ENCODE results near the gene ZNF598.
A peak's percentile ranks its signal among the peaks of the same experiment; 100 is the strongest.
"Not testable (repeated sequence)": the region's sequence is repeated elsewhere in the genome, so short reads cannot be mapped to it uniquely, and the experiment has no call there.

ZNF598 gene

DNA sequence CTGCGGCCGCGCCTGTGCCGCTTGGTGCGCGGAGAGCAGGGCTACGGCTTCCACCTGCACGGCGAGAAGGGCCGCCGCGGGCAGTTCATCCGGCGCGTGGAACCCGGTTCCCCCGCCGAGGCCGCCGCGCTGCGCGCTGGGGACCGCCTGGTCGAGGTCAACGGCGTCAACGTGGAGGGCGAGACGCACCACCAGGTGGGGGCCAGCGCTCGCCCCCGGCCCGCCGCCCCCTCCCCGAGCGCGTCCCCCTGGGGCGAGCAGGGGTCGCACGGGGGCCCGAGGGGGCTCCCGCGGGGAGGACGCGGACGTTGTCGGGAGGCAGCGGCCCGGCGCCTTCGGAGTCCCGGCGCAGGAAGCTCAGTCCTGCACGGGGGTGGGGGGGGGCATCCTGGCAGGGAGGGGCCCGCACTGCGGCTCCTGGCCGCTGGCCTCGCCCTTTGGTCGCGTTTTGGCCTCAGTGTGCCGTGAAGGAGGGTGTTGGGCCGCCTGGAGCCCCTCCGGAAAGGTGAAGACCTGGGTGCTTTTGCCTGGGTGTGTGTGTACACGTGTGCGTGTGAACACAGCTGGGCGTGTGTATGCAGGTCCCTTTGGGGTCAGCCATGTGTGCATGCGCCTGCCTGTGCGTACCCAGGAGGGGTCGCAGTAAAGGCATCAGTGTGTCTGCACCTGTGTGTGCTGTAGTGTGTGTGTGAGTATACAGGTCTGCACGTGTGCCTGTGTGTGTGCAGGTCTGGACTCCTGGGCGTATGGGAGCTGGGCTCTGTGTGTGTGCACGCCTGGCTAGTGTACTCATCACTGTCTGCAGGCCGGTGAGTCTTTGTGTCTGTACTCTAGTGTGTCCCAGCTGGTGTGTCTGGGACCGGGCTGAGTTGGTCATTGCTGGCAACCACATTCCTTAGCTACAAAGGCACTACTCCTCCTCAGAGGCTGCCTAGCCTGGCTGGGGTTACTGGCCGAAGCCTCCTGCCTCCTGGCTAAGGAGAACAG is 17.7 kb upstream of the ZNF598 start:
- no peak for DNase-seq (ENCODE audit: low read depth)

DNA sequence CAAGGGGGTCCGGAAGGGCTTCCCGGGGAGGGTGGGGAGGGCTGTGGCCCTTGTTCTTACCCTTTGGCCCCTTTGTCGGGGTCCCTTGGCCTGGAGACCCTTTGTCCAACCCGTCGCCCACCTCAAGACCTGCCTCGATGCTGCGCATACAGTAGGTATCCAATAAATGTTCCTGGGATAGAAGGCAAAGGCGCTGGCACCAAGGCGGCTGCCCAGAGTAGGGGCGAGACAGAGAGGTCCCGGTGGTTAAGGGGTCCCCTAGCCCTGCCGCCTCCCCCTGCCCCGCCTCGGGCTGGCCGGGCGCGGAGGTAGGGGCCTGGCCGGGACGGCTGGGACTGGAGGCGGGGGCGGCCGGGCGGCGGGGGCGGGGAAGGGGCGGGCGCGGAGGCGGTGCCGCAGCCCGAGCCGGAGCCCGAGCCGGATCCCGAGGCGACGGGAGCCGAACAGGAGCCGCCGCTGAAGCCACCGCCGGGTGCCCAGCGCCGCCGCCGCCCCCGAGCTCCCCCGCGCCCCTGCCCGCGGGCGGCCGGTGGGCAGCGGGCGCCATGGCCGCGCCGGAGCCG is 16.9 kb upstream of the ZNF598 start, which contains the start of gene NHERF2:
TSS of gene NHERF2 (plus strand) at position 442 of the 563 bp plus-strand sequence. CDS start at position 546, 104 bp downstream.
- no peak for DNase-seq (ENCODE audit: low read depth)

DNA sequence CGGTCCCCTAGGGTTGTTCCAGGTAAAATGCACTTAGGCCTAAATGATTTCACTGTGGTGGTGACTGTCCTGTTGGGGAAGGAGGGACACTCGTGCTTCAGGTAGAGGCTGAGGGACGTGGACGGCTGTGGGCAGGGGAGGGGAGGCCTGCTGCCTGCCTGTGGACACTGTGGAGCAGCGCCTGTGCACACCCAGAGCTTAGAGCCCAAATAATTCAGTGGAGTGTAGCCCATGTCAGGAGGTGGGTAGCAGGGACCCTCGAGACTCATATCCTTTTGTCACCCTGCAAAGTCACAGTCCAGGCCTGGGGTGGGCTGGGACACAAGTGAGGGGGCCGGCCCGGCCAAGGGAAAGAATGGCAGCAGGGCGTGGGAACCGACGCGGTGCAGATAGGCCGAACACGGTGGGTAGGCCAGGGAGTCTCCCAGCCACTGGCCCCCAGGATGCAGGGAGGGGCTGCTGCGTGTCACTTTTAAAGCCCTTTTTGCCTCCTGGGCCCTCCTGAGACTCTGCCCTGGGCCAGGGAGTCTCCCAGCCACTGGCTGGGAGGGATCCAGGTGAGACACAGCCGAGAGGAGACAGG is 16.3 kb upstream of the ZNF598 start:
- no peak for DNase-seq (ENCODE audit: low read depth)

DNA sequence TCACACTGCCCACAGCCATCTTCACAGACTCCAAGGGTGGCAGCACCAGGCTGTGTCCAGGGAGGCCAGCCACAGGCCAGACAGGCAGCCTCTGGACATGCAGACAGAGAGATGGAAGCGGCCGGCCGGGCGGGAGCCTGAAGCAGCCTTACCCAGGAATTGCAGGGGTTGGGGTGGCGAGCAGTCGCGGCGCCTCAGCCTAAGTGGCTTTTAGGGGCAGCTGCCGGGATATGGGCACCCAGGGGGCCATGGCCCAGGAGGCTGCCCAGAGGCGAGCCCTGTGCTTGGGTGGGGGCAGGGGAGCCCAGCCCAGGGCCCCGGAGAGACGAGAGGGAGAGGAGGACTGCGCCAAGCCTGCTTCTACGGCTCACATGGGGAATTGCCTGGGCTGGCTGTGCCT is 15.6 kb upstream of the ZNF598 start:
- DNase-seq (ENCODE audit: low read depth), result no peak

DNA sequence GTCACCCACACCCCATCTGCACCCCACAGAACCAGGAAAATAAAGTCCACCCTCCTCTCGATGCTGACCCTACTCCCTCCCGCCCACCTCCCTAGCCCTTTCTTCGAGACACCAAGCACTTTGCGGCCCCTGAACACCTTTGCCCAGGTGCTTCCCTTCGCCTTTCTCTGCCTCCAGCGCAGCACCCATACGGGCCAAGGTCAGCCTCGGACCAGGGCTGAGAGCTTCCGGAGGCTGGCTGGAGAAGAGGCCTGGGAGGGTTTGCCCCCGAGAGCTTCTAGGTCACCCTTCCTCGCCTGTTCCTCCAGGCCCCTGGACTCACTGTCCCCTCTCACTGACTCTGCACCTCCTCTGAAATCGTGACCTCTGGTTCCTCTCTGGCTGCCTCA is 14.4 kb upstream of the ZNF598 start:
- no peak for DNase-seq (ENCODE audit: low read depth)

DNA sequence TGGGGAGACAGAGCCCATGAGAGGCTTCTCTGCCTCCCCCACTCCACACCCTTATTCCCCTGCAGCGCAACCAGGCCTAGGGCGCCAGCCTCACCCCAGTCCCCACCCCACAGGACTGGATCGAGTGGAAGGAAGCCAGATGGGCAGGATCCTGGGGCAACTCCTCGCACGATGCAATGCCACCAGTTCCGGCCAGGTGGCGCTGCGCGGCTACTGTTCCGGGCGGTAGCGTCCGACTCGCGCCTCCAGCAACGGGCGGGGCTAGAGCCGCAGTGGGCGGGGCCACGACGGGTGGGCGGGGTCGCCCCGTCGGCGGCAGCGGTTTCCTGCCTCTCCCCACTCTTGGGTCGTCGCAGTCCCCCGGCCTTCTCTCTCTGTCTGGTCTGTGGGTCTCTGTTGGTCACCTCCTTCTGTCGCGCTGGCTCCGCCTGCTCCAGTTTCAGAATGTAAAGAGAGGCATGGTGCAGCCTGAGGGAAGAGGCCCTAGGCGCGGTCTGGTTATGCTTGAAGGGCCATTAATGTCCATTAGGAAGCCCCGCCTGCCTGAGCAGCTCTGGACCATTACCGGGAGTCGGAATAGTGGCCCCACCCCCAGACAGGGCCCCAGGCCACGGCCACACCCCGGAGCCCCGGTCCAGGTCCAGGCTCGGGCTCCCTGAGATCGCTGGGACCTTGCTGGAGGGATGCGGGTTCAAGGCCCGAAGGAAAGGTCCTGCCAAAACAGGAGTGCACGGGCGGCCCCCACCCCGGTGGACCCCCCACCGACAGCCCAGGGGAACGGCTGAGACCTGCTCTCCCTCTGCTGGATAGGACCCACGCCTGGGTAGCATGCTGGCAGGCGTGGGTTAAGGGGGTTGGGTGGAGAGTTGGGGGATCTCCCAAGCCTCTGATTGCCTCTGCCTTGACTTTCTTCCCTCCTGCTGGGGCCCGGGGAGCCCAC is 13.7 kb upstream of the ZNF598 start:
- DNase-seq (ENCODE audit: low read depth), result peak; percentile 69

DNA sequence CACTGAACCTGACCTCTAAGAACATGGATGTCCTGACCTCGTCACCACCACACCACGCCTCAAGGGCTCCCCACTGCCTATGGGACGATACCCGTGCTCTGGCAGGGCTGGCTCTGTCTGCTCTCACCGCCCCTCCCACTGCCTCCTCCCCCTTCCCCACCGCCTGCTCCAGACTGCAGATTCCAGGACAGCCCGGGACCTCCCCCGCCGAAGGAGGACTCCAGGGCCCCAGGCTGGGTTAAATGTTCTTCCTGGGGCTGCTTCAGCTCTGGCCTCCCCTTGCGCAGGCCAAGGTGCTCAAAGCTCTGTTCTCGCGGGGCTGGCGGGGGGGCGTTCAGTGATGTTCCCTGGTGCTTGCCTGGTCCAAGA is 13.1 kb upstream of the ZNF598 start:
- no peak for DNase-seq (ENCODE audit: low read depth)

DNA sequence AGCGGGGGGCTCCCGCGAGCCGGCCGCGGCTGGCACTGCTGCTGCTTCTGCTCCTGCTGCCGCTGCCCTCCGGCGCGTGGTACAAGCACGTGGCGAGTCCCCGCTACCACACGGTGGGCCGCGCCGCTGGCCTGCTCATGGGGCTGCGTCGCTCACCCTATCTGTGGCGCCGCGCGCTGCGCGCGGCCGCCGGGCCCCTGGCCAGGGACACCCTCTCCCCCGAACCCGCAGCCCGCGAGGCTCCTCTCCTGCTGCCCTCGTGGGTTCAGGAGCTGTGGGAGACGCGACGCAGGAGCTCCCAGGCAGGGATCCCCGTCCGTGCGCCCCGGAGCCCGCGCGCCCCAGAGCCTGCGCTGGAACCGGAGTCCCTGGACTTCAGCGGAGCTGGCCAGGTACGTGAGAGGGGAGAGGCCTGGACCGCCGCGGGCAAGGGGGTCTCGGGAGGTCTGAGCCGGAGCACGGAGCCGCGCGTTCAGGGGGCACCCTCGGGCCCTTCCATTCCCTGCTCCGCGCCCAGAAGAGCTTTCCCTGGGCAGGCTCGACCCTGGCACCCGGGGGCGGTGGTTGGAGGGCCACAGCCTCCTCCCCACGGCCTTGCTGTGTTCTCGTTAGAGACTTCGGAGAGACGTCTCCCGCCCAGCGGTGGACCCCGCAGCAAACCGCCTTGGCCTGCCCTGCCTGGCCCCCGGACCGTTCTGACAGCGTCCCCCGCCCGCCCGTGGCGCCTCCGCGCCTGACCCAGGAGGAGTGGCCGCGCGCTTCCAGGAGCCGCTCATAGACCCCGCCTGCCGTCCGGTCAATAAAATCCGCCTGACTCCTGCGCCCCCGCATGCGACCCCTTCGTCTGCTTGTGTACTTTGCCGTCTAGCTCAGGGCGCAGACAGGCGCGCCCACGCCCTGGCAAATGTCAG is 10.6 kb upstream of the ZNF598 start:
- no peak for DNase-seq (ENCODE audit: low read depth)

DNA sequence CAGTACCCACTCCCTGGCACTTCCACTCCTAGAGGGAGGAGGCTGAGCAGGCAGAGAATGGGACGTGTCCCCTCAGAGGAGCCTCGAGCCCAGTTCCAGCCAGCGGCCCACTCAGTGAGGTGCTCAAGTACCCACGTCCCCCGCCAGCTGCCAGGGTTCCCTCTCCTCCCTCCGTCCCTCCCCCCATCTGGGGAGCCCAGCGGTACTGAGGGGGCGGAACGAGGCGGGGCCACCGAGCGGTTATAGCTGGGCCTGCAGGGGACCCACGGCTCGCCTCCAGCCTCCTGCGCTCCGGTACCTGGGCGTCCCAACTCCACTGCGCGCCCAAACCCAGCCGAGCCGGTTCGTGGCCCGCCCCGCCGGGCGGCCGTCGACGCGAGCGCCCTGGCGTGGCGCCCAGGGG is 9.9 kb upstream of the ZNF598 start, which contains the start of gene NPW:
TSS of gene NPW (plus strand) at position 268 of the 403 bp plus-strand sequence.
- DNase-seq (ENCODE audit: low read depth), result no peak

DNA sequence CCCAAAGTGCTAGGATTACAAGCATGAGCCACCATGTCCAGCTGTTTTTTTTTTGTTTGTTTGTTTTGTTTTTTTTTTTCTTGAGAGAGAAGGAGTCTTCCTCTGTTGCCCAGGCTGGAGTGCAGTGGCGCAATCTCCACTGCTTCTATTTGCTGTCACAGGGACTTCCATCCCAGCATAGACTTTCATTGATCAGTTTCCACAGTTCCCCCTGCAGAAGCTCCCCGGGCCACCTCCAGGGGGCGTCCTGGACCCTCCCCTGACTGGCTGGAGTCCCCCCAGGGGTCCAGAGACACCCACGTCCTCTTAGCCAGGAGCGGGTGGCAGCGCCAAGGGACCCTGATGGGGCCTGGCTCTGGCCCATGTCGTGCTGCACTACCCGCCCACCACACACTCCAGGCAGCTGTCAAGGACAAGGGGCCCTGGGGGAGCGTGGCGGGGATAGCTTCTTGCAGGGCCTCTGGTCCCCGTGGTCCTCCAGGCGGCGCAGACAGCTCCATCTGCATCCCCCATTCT is 6.8 kb upstream of the ZNF598 start:
- no peak for DNase-seq (ENCODE audit: low read depth)

DNA sequence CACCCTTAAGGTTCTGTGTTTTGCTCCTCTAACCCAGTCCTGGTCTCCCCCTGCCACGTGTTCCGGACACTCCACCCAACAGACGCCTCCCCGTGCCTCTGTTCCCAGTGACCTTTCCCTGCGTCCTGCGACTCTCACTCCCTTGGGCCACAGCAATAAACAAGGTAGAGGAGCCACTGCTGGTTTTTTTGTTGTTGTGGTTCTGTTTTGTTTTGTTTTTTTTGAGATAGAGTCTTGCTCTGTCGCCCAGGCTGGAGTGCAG is 6.3 kb upstream of the ZNF598 start:
- DNase-seq (ENCODE audit: low read depth), result no peak

DNA sequence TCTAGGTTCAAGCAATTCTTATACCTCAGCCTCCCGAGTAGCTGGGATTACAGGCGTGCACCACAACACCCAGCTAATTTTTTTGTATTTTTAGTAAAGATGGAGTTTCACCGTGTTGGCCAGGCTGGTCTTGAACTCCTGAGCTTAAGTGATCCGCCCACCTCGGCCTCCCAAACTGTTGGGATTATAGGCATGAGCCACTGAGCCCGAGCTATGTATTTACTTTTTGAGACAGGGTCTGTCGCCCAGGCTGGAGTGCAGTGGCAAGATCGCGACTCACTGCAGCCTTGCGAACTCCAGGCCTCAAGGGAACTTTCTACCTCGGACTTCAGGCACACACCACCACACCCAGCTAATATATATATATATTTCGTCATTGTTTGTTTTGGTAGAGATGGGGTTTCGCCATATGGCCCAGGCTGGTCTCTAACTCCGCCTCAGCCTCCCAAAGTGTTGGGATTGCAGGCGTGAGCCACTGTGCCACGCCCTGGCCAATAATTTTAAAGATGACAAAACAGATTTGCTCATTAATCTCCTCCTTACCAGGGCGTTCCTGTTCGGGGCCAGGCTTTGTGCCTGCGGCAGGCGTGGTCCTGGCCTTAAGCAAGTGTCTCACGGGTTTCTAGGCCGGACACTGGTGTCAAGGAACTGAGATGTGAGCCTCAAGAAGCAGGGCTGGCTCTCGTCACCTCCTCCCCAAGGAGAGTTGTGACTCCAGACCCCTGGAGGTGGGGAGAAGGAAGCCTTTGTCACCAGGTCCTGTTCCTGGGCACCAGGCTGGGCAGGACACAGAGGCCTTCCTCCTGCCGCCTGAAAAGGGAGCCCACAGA is 5.7 kb upstream of the ZNF598 start:
- DNase-seq (ENCODE audit: low read depth), result no peak

DNA sequence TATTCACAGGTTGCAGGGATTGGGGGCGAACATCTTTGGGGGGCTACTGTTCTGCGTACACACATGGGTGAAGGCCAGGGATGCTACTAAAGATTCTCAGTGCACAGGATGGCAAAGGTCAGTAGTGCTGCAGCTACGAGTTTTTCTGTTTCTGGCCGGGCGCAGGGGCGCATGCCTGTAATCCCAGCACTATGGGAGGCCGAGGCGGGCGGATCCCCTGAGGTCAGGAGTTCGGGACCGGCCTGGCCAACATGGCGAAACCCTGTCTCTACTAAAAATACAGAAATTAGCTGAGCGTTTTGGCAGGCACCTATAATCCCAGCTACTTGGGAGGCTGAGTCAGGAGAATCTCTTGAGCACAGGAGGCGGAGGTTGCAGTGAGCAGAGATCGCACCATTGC is 3.9 kb upstream of the ZNF598 start:
- no peak for DNase-seq (ENCODE audit: low read depth)

DNA sequence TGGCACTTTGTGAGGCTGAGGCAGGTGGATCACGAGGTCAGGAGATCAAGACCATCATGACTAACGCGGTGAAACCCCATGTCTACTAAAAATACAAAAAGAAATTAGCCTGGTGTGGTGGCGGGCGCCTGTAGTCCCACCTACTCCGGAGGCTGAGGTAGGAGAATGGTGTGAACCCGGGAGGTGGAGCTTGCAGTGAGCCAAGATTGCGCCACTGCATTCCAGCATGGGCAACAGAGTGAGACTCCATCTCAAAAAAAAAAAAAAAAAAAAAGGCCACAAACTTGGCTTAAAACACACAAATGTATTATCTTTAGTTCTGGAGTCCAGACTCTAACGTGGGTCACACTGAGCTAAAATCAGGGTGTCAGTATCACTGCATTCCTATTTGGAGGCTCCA is 2.1 kb upstream of the ZNF598 start:
- not testable (repeated sequence) for DNase-seq (ENCODE audit: low read depth)

DNA sequence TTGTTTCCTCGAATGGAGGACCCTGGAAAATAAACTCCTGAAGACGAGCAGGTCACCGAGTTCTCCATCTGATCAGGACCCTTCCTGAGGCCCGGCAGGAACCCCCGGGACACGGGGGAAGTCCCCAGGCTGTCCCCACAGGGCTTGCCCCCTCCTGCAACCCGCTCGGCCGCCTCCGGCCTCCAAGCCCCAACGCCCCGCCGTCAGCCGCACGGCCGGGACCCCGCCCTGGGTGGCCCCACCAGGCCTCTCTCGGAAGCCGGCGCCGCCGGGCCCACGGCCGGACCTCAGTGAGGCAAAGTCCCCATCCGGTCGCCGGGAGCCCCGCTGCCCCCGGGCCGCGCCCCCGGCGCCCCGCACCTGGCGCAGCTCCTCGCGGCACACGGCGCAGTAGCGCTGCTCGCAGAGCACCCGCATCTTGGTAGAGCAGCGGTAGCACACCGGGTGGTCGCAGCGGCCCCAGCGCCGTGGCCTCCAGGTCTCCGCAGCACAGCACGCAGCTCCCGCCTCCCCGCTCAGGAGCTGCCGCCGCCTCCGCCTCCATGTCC is 383 bp downstream of the ZNF598 start:
- no peak for DNase-seq (ENCODE audit: low read depth)

DNA sequence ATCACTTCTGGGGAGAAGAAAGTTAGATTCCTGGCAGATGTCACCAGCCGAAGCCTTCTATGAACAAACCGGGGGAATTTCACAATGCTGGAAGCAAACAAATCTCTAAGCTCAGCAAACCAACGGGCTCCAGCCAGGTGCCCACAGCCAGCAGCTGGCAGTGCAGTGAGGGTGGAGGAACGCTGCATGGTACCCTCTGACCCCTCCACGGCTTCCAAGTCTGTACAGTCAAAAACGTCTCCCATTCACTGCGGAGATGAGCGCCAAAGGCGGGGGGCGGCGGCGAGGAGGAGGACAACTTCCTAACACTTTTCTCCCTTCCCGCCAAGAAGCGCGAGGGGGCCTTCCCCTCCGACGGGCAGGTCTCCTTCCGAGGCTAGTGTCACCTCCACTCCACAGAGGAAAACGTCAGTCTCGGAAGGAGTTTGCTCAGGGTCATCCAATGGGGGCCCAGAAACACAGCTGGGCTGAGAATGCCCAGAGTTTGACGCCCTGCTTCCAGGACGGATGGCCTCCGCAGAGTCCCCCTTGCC is 924 bp downstream of the ZNF598 start:
- no peak for DNase-seq (ENCODE audit: low read depth)

DNA sequence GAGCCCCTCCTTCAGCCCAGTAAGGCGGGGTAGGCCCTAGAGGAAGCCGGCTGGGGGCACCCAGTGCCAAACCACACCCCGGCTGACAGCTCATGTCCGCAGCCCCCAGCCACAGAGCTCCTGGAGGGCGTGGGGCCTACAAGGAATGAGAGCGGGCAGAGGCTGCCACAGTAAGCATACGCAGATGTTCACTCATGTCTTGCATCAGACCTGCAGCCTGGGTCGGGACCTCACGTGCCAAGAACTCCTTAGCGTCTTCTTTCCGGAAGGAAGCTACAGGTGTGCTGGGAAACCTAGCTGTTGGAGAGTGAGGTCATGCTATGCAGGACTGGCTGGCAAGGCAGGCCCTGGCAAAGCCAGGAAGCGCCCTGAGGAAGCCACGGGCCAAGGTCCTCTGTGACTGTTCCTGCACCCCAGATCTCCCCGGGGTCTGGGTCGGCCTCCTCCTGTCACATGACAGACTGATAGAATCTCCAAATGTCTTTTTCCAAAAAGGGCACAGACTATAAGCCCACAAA is 1.6 kb downstream of the ZNF598 start:
- DNase-seq (ENCODE audit: low read depth), result peak; percentile 74

DNA sequence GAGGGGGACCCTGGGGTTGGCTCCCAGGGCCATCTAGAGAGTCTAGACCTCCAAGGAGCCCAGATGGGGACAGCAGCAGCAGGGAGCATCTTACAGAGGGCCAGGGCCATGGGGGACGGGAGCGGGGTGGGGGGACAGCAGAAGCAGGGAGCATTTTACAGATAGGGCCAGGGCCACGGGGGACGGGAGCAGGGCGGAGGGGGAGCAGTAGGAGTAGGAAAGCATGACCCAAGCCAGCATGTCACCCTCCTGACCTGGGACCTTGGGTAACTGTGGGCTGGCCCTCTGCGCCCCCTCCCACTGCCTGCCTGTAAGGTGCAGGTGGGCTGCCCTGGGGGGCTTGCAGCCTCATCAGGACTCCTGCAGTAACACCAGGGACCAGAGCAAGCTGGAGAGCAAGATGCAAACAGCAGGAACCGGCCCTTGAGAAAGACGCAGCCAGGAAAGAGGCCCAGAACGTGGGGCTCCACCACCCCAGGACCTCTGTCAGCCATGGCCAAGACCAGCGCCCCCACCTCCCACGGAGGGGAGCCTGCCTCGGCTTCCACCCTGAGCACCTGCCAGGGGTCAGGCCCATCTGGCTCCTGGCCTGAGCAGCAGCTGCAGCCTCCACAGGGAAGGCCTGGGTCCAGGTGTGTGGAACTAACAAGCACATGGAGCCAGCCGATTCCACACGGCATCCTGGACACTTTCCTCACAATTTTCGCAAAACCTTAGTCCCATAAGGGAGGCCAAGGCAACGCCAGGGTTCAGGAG is 2.4 kb downstream of the ZNF598 start:
- DNase-seq (ENCODE audit: low read depth), result no peak
